ENCODE measurements around the gene TARS2.

DNA sequence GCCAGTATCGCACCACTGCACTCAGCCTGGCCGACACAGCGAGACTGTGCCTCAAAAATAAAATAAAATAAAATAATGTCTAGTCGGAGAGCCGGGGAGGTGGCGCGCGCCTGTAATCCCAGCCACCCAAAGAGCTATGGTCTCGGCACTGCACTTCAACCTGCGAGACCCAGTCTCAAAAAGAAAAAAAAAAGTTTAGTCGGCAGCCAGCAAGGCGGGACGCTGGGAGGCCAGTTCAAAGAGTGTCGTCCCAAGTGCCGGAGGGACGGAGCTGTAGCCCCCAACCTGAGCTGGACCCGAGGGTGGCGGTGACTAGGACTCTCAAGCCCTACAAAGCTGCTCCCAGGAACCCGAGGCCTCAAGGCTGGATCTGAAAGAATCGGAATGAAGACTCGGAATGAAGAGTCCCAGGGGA is 27.7 kb downstream of the TARS2 start:
- no peak for TF ChIP-seq CTCF (IDR thresholded peaks at IDR 0.05)
- no peak for TF ChIP-seq POLR2A (IDR thresholded peaks at IDR 0.05)

Measured in uterus (tissue), 2 donors.